Measurements from ENCODE around the gene SULT1C2.

The SULT1C2 gene

GRCh38 chr2:108320326-108320922 lies 31.7 kb downstream of the SULT1C2 start:
- H3K79me2 ChIP-seq (ENCODE audit: control insufficient read depth, low read length), result no peaks in the 10 kb centered on the region
- no peaks in the 10 kb centered on the region for H3K36me3 ChIP-seq (ENCODE audit: control insufficient read depth, low read length)
- H3F3A ChIP-seq (ENCODE audit: control insufficient read depth, insufficient read depth), result no peaks in the 10 kb centered on the region
- TF ChIP-seq EZH2phosphoT487 (IDR thresholded peaks at IDR 0.05; ENCODE audit: borderline replicate concordance, low read length), result no peak
- TF ChIP-seq CTCF (IDR thresholded peaks at IDR 0.05; ENCODE audit: low read depth, low read length, poor library complexity, severe bottlenecking), result no peak
- no peaks in the 10 kb centered on the region for H4K20me1 ChIP-seq (ENCODE audit: control insufficient read depth, insufficient read depth, low read depth, low read length)
- no peak overlapping the region for H3K4me2 ChIP-seq (ENCODE audit: low read length)
- no peaks in the 10 kb centered on the region for H3K4me1 ChIP-seq (ENCODE audit: control insufficient read depth, low read length)
- H3K27ac ChIP-seq (ENCODE audit: low read depth, low read length), result no peak overlapping the region
- H3K4me3 ChIP-seq (ENCODE audit: low read length), result no peak overlapping the region
- no peaks in the 10 kb centered on the region for H3K9me2 ChIP-seq (replicated peaks; ENCODE audit: control insufficient read depth, low read length)
- no peaks in the 10 kb centered on the region for H3K9me3 ChIP-seq (ENCODE audit: control insufficient read depth, insufficient read depth, low read length)
- H3K27me3 ChIP-seq (ENCODE audit: control insufficient read depth, low read length), result no peaks in the 10 kb centered on the region

GRCh38 chr2:108323619-108324018 lies 34.9 kb downstream of the SULT1C2 start:
- Histone ChIP-seq H3K4me1 (ENCODE audit: control insufficient read depth, low read length) (no peaks in the 10 kb centered on the region), H3K9me3 (ENCODE audit: control insufficient read depth, insufficient read depth, low read length) (no peaks in the 10 kb centered on the region), H3K9me2 (replicated peaks; ENCODE audit: control insufficient read depth, low read length) (no peaks in the 10 kb centered on the region), H3K27ac (ENCODE audit: low read depth, low read length) (no peak overlapping the region), H3K79me2 (ENCODE audit: control insufficient read depth, low read length) (no peaks in the 10 kb centered on the region), H3F3A (ENCODE audit: control insufficient read depth, insufficient read depth) (no peaks in the 10 kb centered on the region), H3K36me3 (ENCODE audit: control insufficient read depth, low read length) (no peaks in the 10 kb centered on the region), H4K20me1 (ENCODE audit: control insufficient read depth, insufficient read depth, low read depth, low read length) (no peaks in the 10 kb centered on the region), H3K4me3 (ENCODE audit: low read length) (no peak overlapping the region), H3K4me2 (ENCODE audit: low read length) (no peak overlapping the region), H3K27me3 (ENCODE audit: control insufficient read depth, low read length) (no peaks in the 10 kb centered on the region)
- TF ChIP-seq CTCF (IDR thresholded peaks at IDR 0.05; ENCODE audit: low read depth, low read length, poor library complexity, severe bottlenecking) (no peak), EZH2phosphoT487 (IDR thresholded peaks at IDR 0.05; ENCODE audit: borderline replicate concordance, low read length) (no peak)

- no peak overlapping the region for H3K27ac ChIP-seq (ENCODE audit: low read depth, low read length)
- no peaks in the 10 kb centered on the region for H3K79me2 ChIP-seq (ENCODE audit: control insufficient read depth, low read length)
- TF ChIP-seq EZH2phosphoT487 (IDR thresholded peaks at IDR 0.05; ENCODE audit: borderline replicate concordance, low read length), result no peak
- no peak for TF ChIP-seq CTCF (IDR thresholded peaks at IDR 0.05; ENCODE audit: low read depth, low read length, poor library complexity, severe bottlenecking)
- H3K36me3 ChIP-seq (ENCODE audit: control insufficient read depth, low read length), result no peaks in the 10 kb centered on the region
- H3K4me2 ChIP-seq (ENCODE audit: low read length), result no peak overlapping the region
- no peaks in the 10 kb centered on the region for H3K27me3 ChIP-seq (ENCODE audit: control insufficient read depth, low read length)
- H4K20me1 ChIP-seq (ENCODE audit: control insufficient read depth, insufficient read depth, low read depth, low read length), result no peaks in the 10 kb centered on the region
- no peaks in the 10 kb centered on the region for H3K9me3 ChIP-seq (ENCODE audit: control insufficient read depth, insufficient read depth, low read length)
- H3F3A ChIP-seq (ENCODE audit: control insufficient read depth, insufficient read depth), result no peaks in the 10 kb centered on the region
- no peaks in the 10 kb centered on the region for H3K4me1 ChIP-seq (ENCODE audit: control insufficient read depth, low read length)
- no peaks in the 10 kb centered on the region for H3K9me2 ChIP-seq (replicated peaks; ENCODE audit: control insufficient read depth, low read length)
- H3K4me3 ChIP-seq (ENCODE audit: low read length), result no peak overlapping the region
Measured at GRCh38 chr2:108324531-108325255, 36.0 kb downstream of the SULT1C2 start.
